HepG2 (cell line): Measurements from ENCODE around the gene CEP20. TPM values are rescaled to one million over a fixed set of nuclear protein-coding genes. Genes with fewer than 3 reads are reported as not detected.
A peak's percentile ranks its signal among the peaks of the same experiment; 100 is the strongest.

ENCODE experiments used
- ARID2 ChIP-seq: sonication (generic); formaldehyde crosslinking; IDR thresholded peaks from 2 replicates; pipeline ENCODE4 v1.8.1; 2022; ENCODE audit warnings: mild to moderate bottlenecking, missing genetic modification reagents, borderline replicate concordance
- HNF1B ChIP-seq: sonication (generic); formaldehyde crosslinking; IDR thresholded peaks from 2 replicates; pipeline ENCODE4 v1.5.1; 2020; ENCODE audit warnings: mild to moderate bottlenecking, moderate library complexity, missing genetic modification reagents
- NONO ChIP-seq, 2 experiments: fragments of 450-650 bp in 1 of 2; sonication (generic) in 1 of 2; formaldehyde crosslinking in 1 of 2; IDR thresholded peaks in 1 of 2; conservative IDR thresholded peaks in 1 of 2; 2 replicates each; pipeline versions ENCODE4 v1.6.1 to v1.8.0; 2017 to 2022; ENCODE audit warnings: mild to moderate bottlenecking in 1 of 2, missing genetic modification reagents in 1 of 2, moderate library complexity in 1 of 2
- RXRB ChIP-seq: IDR thresholded peaks from 2 replicates; pipeline ENCODE4 v1.6.1; 2016; ENCODE audit warnings: borderline replicate concordance, missing genetic modification reagents, missing compliant biosample characterization
- SOX5 ChIP-seq: IDR thresholded peaks from 2 replicates; pipeline ENCODE4 v1.6.1; 2016; ENCODE audit warnings: borderline replicate concordance
- TAF15 ChIP-seq: fragments of 200-400 bp; formaldehyde crosslinking; IDR thresholded peaks from one replicate; pipeline ENCODE4 v1.6.1; 2018; ENCODE audit warnings: mild to moderate bottlenecking, low read depth, low read length; ENCODE audit not compliant: poor library complexity, severe bottlenecking
- ZNF275 ChIP-seq: sonication (generic); formaldehyde crosslinking; IDR thresholded peaks from 2 replicates; pipeline ENCODE4 v1.8.0; 2022; ENCODE audit warnings: missing genetic modification reagents, mild to moderate bottlenecking, inconsistent platforms, borderline replicate concordance
- ZNF33A ChIP-seq: sonication (generic); formaldehyde crosslinking; IDR thresholded peaks from 2 replicates; pipeline ENCODE4 v1.5.1; 2020; ENCODE audit warnings: missing genetic modification reagents, mild to moderate bottlenecking, moderate library complexity, borderline replicate concordance
- ZNF839 ChIP-seq: sonication (generic); formaldehyde crosslinking; IDR thresholded peaks from 2 replicates; pipeline ENCODE4 v1.4.0; 2020; ENCODE audit warnings: missing genetic modification reagents, mild to moderate bottlenecking, borderline replicate concordance
- polyA plus RNA-seq, 8 experiments: library from polyadenylated mRNA; depleted of rRNA in 3 of 8; stranded (reverse) in 7 of 8; unstranded in 1 of 8; fragments of >200 nt; fragmentation: Illumina TruSeq in 4 of 8; extraction: Trizol in 4 of 8; gene quantifications; 2 replicates each; pipeline versions ENCODE4 v1.2.1 to v1.2.3, GENCODE V29; 2011 to 2016; ENCODE audit warnings: low read depth in 4 of 8, missing spikeins in 1 of 8, mixed read lengths in 1 of 8; ENCODE audit not compliant: insufficient read depth in 1 of 8
- total RNA-seq, 5 experiments: library from RNA; depleted of rRNA; stranded (reverse); fragments of >200 nt; fragmentation: Illumina TruSeq; extraction: Trizol; gene quantifications; 2 replicates each; pipeline ENCODE4 v1.2.3, GENCODE V29; 2016; ENCODE audit warnings: low read depth in 1 of 5
- TF ChIP-seq, protein P1 (sequence below): sonication (generic); formaldehyde crosslinking; IDR thresholded peaks from 2 replicates; pipeline ENCODE4 v1.5.0; 2020; ENCODE audit warnings: mild to moderate bottlenecking, missing genetic modification reagents, borderline replicate concordance
- TF ChIP-seq, protein P2 (sequence below): sonication (generic); formaldehyde crosslinking; IDR thresholded peaks from 2 replicates; pipeline ENCODE4 v1.4.0; 2020; ENCODE audit warnings: mild to moderate bottlenecking, missing genetic modification reagents

CEP20 gene
- total and polyA plus RNA-seq, 2 of the 13 experiments (the other 11 are each of a cell fraction or from before 2014, with no cell fraction given) = 53.0 to 54.1 TPM

GRCh38 chr16:15928261-15929104, 40.1 kb upstream of the CEP20 start (continued):
- peak; percentile 79; the same call in 1 of the 2 replicates for TF ChIP-seq ZNF275 (CRISPR knock-in tag)
- TF ChIP-seq SOX5 (CRISPR knock-in tag) = peak; percentile 31; the same call in 1 of the 2 replicates
- TF ChIP-seq ARID2 (CRISPR knock-in tag) = no peak
- no peak for TF ChIP-seq TAF15
- TF ChIP-seq, protein P1, sequence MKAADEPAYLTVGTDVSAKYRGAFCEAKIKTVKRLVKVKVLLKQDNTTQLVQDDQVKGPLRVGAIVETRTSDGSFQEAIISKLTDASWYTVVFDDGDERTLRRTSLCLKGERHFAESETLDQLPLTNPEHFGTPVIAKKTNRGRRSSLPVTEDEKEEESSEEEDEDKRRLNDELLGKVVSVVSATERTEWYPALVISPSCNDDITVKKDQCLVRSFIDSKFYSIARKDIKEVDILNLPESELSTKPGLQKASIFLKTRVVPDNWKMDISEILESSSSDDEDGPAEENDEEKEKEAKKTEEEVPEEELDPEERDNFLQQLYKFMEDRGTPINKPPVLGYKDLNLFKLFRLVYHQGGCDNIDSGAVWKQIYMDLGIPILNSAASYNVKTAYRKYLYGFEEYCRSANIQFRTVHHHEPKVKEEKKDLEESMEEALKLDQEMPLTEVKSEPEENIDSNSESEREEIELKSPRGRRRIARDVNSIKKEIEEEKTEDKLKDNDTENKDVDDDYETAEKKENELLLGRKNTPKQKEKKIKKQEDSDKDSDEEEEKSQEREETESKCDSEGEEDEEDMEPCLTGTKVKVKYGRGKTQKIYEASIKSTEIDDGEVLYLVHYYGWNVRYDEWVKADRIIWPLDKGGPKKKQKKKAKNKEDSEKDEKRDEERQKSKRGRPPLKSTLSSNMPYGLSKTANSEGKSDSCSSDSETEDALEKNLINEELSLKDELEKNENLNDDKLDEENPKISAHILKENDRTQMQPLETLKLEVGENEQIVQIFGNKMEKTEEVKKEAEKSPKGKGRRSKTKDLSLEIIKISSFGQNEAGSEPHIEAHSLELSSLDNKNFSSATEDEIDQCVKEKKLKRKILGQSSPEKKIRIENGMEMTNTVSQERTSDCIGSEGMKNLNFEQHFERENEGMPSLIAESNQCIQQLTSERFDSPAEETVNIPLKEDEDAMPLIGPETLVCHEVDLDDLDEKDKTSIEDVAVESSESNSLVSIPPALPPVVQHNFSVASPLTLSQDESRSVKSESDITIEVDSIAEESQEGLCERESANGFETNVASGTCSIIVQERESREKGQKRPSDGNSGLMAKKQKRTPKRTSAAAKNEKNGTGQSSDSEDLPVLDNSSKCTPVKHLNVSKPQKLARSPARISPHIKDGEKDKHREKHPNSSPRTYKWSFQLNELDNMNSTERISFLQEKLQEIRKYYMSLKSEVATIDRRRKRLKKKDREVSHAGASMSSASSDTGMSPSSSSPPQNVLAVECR = no peak
- TF ChIP-seq ZNF839 (CRISPR knock-in tag) = no peak
- TF ChIP-seq ZNF33A (CRISPR knock-in tag) = no peak
- peak; percentile 57; the same call in 1 of the 2 replicates for TF ChIP-seq HNF1B
- TF ChIP-seq, protein P2, sequence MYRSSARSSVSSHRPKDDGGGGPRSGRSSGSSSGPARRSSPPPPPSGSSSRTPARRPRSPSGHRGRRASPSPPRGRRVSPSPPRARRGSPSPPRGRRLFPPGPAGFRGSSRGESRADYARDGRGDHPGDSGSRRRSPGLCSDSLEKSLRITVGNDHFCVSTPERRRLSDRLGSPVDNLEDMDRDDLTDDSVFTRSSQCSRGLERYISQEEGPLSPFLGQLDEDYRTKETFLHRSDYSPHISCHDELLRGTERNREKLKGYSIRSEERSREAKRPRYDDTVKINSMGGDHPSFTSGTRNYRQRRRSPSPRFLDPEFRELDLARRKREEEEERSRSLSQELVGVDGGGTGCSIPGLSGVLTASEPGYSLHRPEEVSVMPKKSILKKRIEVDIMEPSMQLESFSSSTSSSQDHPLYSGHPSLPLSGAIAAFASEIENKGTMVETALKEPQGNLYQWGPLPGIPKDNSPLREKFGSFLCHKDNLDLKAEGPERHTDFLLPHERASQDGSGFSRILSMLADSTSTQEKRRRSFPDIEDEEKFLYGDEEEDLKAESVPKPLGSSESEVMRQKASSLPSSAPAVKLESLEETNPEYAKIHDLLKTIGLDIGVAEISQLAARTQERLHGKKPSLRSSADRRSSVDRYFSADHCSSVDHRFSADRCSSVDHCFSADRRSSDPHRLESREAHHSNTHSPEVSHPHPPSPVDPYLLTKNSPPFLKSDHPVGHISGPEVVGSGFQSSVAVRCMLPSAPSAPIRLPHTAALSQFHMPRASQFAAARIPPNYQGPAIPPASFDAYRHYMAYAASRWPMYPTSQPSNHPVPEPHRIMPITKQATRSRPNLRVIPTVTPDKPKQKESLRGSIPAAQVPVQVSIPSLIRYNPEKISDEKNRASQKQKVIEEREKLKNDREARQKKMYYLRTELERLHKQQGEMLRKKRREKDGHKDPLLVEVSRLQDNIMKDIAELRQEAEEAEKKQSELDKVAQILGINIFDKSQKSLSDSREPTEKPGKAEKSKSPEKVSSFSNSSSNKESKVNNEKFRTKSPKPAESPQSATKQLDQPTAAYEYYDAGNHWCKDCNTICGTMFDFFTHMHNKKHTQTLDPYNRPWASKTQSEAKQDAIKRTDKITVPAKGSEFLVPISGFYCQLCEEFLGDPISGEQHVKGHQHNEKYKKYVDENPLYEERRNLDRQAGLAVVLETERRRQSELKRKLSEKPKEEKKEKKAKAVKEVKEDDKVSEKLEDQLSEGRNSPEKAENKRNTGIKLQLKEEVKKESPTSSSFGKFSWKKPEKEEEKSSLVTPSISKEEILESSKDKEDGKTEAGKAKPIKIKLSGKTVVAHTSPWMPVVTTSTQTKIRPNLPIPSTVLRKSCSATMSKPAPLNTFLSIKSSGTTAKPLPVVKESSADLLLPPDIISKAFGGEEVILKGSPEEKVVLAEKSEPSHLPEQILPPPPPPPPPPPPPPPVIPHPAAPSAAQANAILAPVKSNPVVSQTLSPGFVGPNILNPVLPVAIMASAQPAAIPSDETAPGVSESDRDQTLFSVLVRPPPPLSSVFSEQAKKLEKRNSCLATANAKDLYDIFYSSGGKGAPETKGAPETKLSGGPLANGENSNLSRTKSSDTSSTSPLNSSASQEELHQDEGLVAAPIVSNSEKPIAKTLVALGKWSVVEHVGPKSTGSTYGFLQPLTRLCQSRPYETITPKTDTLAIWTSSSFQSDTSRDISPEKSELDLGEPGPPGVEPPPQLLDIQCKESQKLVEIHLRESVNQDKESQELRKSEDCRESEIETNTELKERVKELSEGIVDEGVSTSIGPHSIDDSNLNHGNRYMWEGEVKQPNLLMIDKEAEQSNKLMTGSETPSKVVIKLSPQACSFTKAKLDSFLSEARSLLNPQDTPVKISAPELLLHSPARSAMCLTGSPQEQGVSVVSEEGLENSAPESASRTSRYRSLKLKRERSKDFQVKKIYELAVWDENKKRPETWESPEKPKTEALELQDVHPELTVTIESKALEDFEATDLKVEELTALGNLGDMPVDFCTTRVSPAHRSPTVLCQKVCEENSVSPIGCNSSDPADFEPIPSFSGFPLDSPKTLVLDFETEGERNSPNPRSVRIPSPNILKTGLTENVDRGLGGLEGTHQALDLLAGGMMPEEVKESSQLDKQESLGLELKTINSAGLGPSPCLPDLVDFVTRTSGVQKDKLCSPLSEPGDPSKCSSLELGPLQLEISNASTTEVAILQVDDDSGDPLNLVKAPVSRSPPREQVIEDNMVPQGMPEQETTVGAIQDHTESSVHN = no peak
- TF ChIP-seq RXRB (CRISPR knock-in tag) = peak; percentile 94
- no peak for TF ChIP-seq NONO (IDR thresholded peaks at IDR 0.05)
- TF ChIP-seq NONO (CRISPR knock-in tag; conservative IDR thresholded peaks at IDR 0.05) = no peak
